H9 (cell line): ENCODE results near the gene MPZL3. TPM values are rescaled to one million over a fixed set of nuclear protein-coding genes. Genes with fewer than 3 reads are reported as not detected.

Source experiments
- DNase-seq: peaks from one replicate; pipeline ENCODE4 v3.0.0-alpha.2; 2017
- H2AFZ ChIP-seq: one replicate; pipeline ENCODE4 v1.6.1; 2013; ENCODE audit warnings: mild to moderate bottlenecking, low read length, control low read depth, moderate library complexity
- H2AK5ac ChIP-seq: 2 replicates; pipeline ENCODE4 v1.6.1; 2013; ENCODE audit warnings: low read length, control low read depth, mixed read lengths; ENCODE audit not compliant: insufficient read length
- H2BK120ac ChIP-seq: one replicate; pipeline ENCODE4 v1.6.1; 2013; ENCODE audit warnings: low read depth, mild to moderate bottlenecking, low read length, control low read depth, inconsistent platforms; ENCODE audit not compliant: poor library complexity, severe bottlenecking
- H2BK12ac ChIP-seq: 2 replicates; pipeline ENCODE4 v1.6.1; 2013; ENCODE audit warnings: low read length, control low read depth, mixed read lengths, low read depth; ENCODE audit not compliant: insufficient read length
- H2BK15ac ChIP-seq: 2 replicates; pipeline ENCODE4 v1.6.1; 2013; ENCODE audit warnings: low read depth, low read length, control low read depth
- H2BK20ac ChIP-seq: one replicate; pipeline ENCODE4 v1.6.1; 2013; ENCODE audit warnings: low read depth, mild to moderate bottlenecking, low read length, control low read depth, inconsistent platforms; ENCODE audit not compliant: poor library complexity, severe bottlenecking
- H2BK5ac ChIP-seq: 2 replicates; pipeline ENCODE4 v1.6.1; 2013; ENCODE audit warnings: low read length, control low read depth, mixed read lengths; ENCODE audit not compliant: insufficient read length
- H3K14ac ChIP-seq: 2 replicates; pipeline ENCODE4 v1.6.1; 2013; ENCODE audit warnings: low read length, control low read depth; ENCODE audit not compliant: insufficient read depth
- H3K18ac ChIP-seq: 2 replicates; pipeline ENCODE4 v1.6.1; 2013; ENCODE audit warnings: low read depth, mild to moderate bottlenecking, mixed read lengths, low read length, control low read depth; ENCODE audit not compliant: insufficient read length
- H3K23ac ChIP-seq: 2 replicates; pipeline ENCODE4 v1.6.1; 2013; ENCODE audit warnings: low read length, control low read depth, mixed read lengths, low read depth; ENCODE audit not compliant: insufficient read length
- H3K23me2 ChIP-seq: 2 replicates; pipeline ENCODE4 v1.6.1; 2013; ENCODE audit warnings: low read depth, mild to moderate bottlenecking, mixed read lengths, low read length, control low read depth; ENCODE audit not compliant: insufficient read length, poor library complexity, severe bottlenecking
- H3K27ac ChIP-seq: 2 replicates; pipeline ENCODE4 v1.5.1; 2013; ENCODE audit warnings: low read length, control low read depth, mixed read lengths, low read depth; ENCODE audit not compliant: insufficient read length
- H3K27me3 ChIP-seq: 2 replicates; pipeline ENCODE4 v1.6.1; 2013; ENCODE audit warnings: low read length, control low read depth, inconsistent platforms; ENCODE audit not compliant: insufficient read depth
- H3K4ac ChIP-seq: 2 replicates; pipeline ENCODE4 v1.6.1; 2013; ENCODE audit warnings: low read depth, mild to moderate bottlenecking, control low read depth, inconsistent platforms, low read length, moderate library complexity
- H3K4me1 ChIP-seq: 2 replicates; pipeline ENCODE4 v1.6.1; 2013; ENCODE audit warnings: low read length, control low read depth, inconsistent platforms; ENCODE audit not compliant: insufficient read depth
- H3K4me2 ChIP-seq: 2 replicates; pipeline ENCODE4 v1.6.1; 2013; ENCODE audit warnings: low read length, control low read depth, mixed read lengths; ENCODE audit not compliant: insufficient read length, insufficient read depth
- H3K56ac ChIP-seq: 2 replicates; pipeline ENCODE4 v1.6.1; 2013; ENCODE audit warnings: low read depth, mild to moderate bottlenecking, mixed read lengths, low read length, control low read depth; ENCODE audit not compliant: insufficient read length
- H3K79me1 ChIP-seq: 2 replicates; pipeline ENCODE4 v1.6.1; 2013; ENCODE audit warnings: low read depth, mild to moderate bottlenecking, moderate library complexity, low read length, control low read depth, inconsistent platforms; ENCODE audit not compliant: insufficient read depth, poor library complexity, severe bottlenecking
- H3K79me2 ChIP-seq: 2 replicates; pipeline ENCODE4 v1.6.1; 2013; ENCODE audit warnings: low read length, control low read depth, inconsistent platforms; ENCODE audit not compliant: insufficient read depth
- H3K9ac ChIP-seq: 2 replicates; pipeline ENCODE4 v1.6.1; 2013; ENCODE audit warnings: low read length, control low read depth, mixed read lengths; ENCODE audit not compliant: insufficient read length; ENCODE audit errors: extremely low read depth
- H3K9me3 ChIP-seq: one replicate; pipeline ENCODE4 v1.6.1; 2013; ENCODE audit warnings: low read depth, low read length, inconsistent platforms; ENCODE audit not compliant: control insufficient read depth
- H3T11ph ChIP-seq: one replicate; pipeline ENCODE4 v1.6.1; 2013; ENCODE audit warnings: mild to moderate bottlenecking, low read length, control low read depth, inconsistent platforms
- H4K20me1 ChIP-seq: one replicate; pipeline ENCODE4 v1.6.1; 2013; ENCODE audit not compliant: control insufficient read depth, insufficient read length, insufficient read depth
- H4K5ac ChIP-seq: 2 replicates; pipeline ENCODE4 v1.6.1; 2013; ENCODE audit warnings: low read depth, mild to moderate bottlenecking, mixed read lengths, low read length, control low read depth; ENCODE audit not compliant: insufficient read length
- H4K8ac ChIP-seq: replicated peaks from 2 replicates; pipeline ENCODE4 v1.6.1; 2013; ENCODE audit warnings: low read length, control low read depth, mixed read lengths, low read depth; ENCODE audit not compliant: insufficient read length
- H4K91ac ChIP-seq: 2 replicates; pipeline ENCODE4 v1.6.1; 2013; ENCODE audit warnings: low read depth, mild to moderate bottlenecking, moderate library complexity, mixed read lengths, low read length, control low read depth; ENCODE audit not compliant: insufficient read length
- H3K27ac Mint-ChIP-seq, 3 experiments: 2 replicates in 2 of 3; 3 replicates in 1 of 3; pipeline ENCODE4 v1.8.0; 2020 to 2021; ENCODE audit warnings: mixed read lengths in 3 of 3, mild to moderate bottlenecking in 1 of 3, moderate library complexity in 1 of 3
- H3K27me3 Mint-ChIP-seq: 2 replicates; pipeline ENCODE4 v1.8.0; 2021; ENCODE audit warnings: low read depth, mild to moderate bottlenecking, moderate library complexity, mixed read lengths
- H3K36me3 Mint-ChIP-seq, 3 experiments: 2 replicates in 2 of 3; 3 replicates in 1 of 3; pipeline ENCODE4 v1.8.0; 2020 to 2021; ENCODE audit warnings: low read depth in 3 of 3, mixed read lengths in 3 of 3; ENCODE audit not compliant: insufficient read depth in 1 of 3
- H3K4me1 Mint-ChIP-seq, 2 experiments: 2 replicates each; pipeline ENCODE4 v1.8.0; 2020; ENCODE audit warnings: mixed read lengths in 2 of 2
- H3K4me3 Mint-ChIP-seq, 2 experiments: 2 replicates in 1 of 2; 3 replicates in 1 of 2; pipeline ENCODE4 v1.8.0; 2020 to 2021; ENCODE audit warnings: mild to moderate bottlenecking in 2 of 2, mixed read lengths in 2 of 2, moderate library complexity in 1 of 2
- H3K9me3 Mint-ChIP-seq, 2 experiments: 2 replicates in 1 of 2; 3 replicates in 1 of 2; pipeline ENCODE4 v1.8.0; 2020; ENCODE audit warnings: mild to moderate bottlenecking in 2 of 2, mixed read lengths in 2 of 2, moderate library complexity in 1 of 2
- WGBS: extraction: QIAGEN DNeasy Blood & Tissue Kit; methylation state at CpG from one replicate; pipeline ENCODE4 v1.1.7; 2013; ENCODE audit warnings: missing lambda C conversion rate, low lambda C conversion rate, mixed read lengths; ENCODE audit not compliant: insufficient read length; ENCODE audit errors: extremely low coverage; 5-methylcytosine and 5-hydroxymethylcytosine counted together
- total RNA-seq: library from RNA; stranded (reverse); gene quantifications from 2 replicates; pipeline ENCODE4 v1.2.1, GENCODE V29; 2021
- TF ChIP-seq, protein P1 (sequence below): fragments of 200-600 bp; sonication (generic); conservative IDR thresholded peaks from 3 replicates; pipeline ENCODE4 v1.8.0; 2021; ENCODE audit warnings: antibody characterized with exemption, mild to moderate bottlenecking

Gene MPZL3
- total RNA-seq, 1 experiment from 2014 or later, result 2.6 TPM

DNA sequence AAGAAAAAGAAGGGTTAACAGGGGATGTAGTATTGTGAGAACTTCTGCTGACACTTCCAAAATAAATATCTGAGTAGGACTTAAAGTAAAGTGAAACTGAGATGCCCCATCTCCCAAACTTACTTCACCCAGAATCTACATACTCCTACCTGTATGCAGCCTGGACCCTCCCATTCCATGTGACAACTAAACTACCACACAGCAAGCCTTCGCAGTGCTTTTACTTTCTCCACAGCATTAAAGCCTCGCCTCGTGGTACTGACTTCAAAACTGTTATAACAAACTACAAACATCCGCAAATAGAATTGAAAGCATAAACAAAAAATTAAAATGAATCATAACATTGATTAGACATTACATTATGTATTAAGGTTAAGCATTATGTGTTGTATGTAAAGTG lies 10.9 kb upstream of the MPZL3 start:
- TF ChIP-seq, protein P1, sequence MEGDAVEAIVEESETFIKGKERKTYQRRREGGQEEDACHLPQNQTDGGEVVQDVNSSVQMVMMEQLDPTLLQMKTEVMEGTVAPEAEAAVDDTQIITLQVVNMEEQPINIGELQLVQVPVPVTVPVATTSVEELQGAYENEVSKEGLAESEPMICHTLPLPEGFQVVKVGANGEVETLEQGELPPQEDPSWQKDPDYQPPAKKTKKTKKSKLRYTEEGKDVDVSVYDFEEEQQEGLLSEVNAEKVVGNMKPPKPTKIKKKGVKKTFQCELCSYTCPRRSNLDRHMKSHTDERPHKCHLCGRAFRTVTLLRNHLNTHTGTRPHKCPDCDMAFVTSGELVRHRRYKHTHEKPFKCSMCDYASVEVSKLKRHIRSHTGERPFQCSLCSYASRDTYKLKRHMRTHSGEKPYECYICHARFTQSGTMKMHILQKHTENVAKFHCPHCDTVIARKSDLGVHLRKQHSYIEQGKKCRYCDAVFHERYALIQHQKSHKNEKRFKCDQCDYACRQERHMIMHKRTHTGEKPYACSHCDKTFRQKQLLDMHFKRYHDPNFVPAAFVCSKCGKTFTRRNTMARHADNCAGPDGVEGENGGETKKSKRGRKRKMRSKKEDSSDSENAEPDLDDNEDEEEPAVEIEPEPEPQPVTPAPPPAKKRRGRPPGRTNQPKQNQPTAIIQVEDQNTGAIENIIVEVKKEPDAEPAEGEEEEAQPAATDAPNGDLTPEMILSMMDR, result no peak
- WGBS, result no CpG with 5 or more reads among the region's 4 CpGs
- Histone ChIP-seq H3K4me2 (no peak overlapping the region), H3K4me1 (no peaks in the 10 kb centered on the region; the same call in none of the 2 replicates), H2BK20ac (no peak overlapping the region), H4K20me1 (no peaks in the 10 kb centered on the region), H3K9ac (no peak overlapping the region), H2AFZ (no peak overlapping the region), H3K79me1 (no peaks in the 10 kb centered on the region), H4K5ac (no peak overlapping the region), H3T11ph (no peak overlapping the region), H3K4ac (no peak overlapping the region), H2BK5ac (no peak overlapping the region), H3K23ac (no peak overlapping the region), H2BK15ac (no peak overlapping the region), H3K23me2 (peaks cover 4% of the 10 kb centered on the region), H2AK5ac (no peak overlapping the region), H3K27ac (no peak overlapping the region), H3K14ac (no peak overlapping the region), H4K91ac (no peak overlapping the region), H3K18ac (no peak overlapping the region), H3K79me2 (no peaks in the 10 kb centered on the region), H3K27me3 (peaks cover 8% of the 10 kb centered on the region; the same call in 1 of the 2 replicates), H3K9me3 (no peaks in the 10 kb centered on the region), H2BK12ac (no peak overlapping the region), H2BK120ac (no peak overlapping the region), H4K8ac (no peak overlapping the region), H3K56ac (no peak overlapping the region)
- Mint-ChIP-seq H3K27ac (no peak overlapping the region), H3K4me3 (no peak overlapping the region), H3K4me1 (peaks cover 25 to 37% of the 10 kb centered on the region in 2 experiments), H3K27me3 (peaks cover 83% of the 10 kb centered on the region), H3K9me3 (no peaks in the 10 kb centered on the region; a peak in 2 of 5 replicates), H3K36me3 (no peaks in the 10 kb centered on the region)
- DNase-seq, result no peak
